HL-60 (cell line): ENCODE measurements around the gene CAVIN2.

Experiments used
- DNase-seq, 2 experiments: peaks; one replicate each; pipeline ENCODE4 v3.0.0-alpha.2; 2010 to 2020; ENCODE audit warnings: low read depth in 1 of 2, low spot score in 1 of 2
- H3K27ac ChIP-seq: fragments of 250-450 bp; sonication (Bioruptor Pico); replicated peaks from 2 replicates; pipeline ENCODE4 v1.5.1; 2020; ENCODE audit warnings: mild to moderate bottlenecking, moderate library complexity
- H3K27me3 ChIP-seq: fragments of 250-450 bp; sonication (Bioruptor Pico); 2 replicates; pipeline ENCODE4 v1.5.1; 2021; ENCODE audit warnings: mild to moderate bottlenecking, moderate library complexity; ENCODE audit not compliant: insufficient read depth, poor library complexity, severe bottlenecking
- H3K4me3 ChIP-seq: replicated peaks from 2 replicates; pipeline ENCODE4 v1.5.1; 2011; ENCODE audit warnings: mild to moderate bottlenecking, control low read depth, low read length; ENCODE audit not compliant: insufficient read depth
- CTCF ChIP-seq: IDR thresholded peaks from one replicate; pipeline ENCODE4 v1.5.1; 2011; ENCODE audit warnings: low read length, control low read depth, inconsistent platforms; ENCODE audit not compliant: insufficient read depth
- GABPA ChIP-seq: IDR thresholded peaks from 2 replicates; pipeline ENCODE4 v1.6.1; 2012; ENCODE audit warnings: low read depth
- POLR2AphosphoS5 ChIP-seq: IDR thresholded peaks from 2 replicates; pipeline ENCODE4 v1.6.1; 2012; ENCODE audit warnings: low read depth
- REST ChIP-seq: IDR thresholded peaks from 2 replicates; pipeline ENCODE4 v1.6.1; 2012; ENCODE audit warnings: low read depth; ENCODE audit not compliant: insufficient replicate concordance
- SPI1 ChIP-seq: IDR thresholded peaks from 2 replicates; pipeline ENCODE4 v1.6.1; 2012; ENCODE audit warnings: low read depth, mild to moderate bottlenecking, borderline replicate concordance

The CAVIN2 gene

DNA sequence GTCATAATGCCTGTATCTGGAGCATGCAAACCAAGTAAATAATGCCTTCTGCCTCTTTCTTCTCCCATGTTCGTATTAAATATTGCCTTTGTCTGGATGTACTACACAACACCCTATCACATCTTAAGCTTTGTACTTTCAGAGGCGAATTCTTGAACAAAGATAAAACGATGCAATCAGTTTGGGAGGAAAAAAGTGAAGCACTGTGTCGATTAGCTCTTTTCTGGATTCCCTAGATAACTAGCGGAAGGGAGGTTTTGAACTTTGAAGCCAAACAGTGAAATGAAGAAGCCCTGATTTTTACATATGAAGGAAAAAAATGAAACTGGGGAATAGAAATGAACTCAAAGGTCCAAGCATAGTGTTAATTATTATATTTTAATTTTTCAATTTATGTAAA, 44.7 kb downstream of the CAVIN2 start:
- no peak for TF ChIP-seq GABPA
- TF ChIP-seq SPI1: no peak
- no peak for TF ChIP-seq REST
- no peak for TF ChIP-seq CTCF
- TF ChIP-seq POLR2AphosphoS5: no peak
- DNase-seq: no peak
- Histone ChIP-seq H3K27me3 (no peaks in the 10 kb centered on the region), H3K4me3 (no peak overlapping the region), H3K27ac (no peak overlapping the region)

- DNase-seq: no peak
- Histone ChIP-seq H3K4me3 (no peak overlapping the region), H3K27me3 (no peaks in the 10 kb centered on the region), H3K27ac (no peak overlapping the region)
- TF ChIP-seq GABPA: no peak
- TF ChIP-seq CTCF: no peak
- no peak for TF ChIP-seq REST
- no peak for TF ChIP-seq POLR2AphosphoS5
- no peak for TF ChIP-seq SPI1
These were observed 46.0 kb downstream of the CAVIN2 start for GRCh38 chr2:191800874-191801273.

DNA sequence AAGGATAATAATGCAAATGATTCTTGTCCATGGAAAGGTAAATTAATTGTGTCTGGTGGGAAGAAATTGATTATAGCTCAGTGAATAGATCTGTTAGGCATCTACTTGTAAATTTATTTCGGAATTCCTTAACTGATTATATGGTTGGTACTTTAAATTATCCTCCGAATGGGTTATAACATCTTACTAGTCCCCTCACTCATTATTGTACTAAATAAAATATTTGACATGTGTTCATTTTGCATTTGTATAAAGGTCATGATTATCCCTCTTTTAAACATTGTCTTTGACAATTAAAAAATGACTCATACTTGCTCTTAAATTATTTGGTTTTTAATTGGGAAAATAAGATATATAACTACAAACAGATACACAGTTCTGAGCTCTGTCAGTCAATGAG, 47.4 kb downstream of the CAVIN2 start:
- TF ChIP-seq SPI1: no peak
- no peak for TF ChIP-seq POLR2AphosphoS5
- no peak for TF ChIP-seq CTCF
- TF ChIP-seq REST: no peak
- no peak for TF ChIP-seq GABPA
- DNase-seq: no peak
- no peak overlapping the region for H3K27ac ChIP-seq
- H3K4me3 ChIP-seq: no peak overlapping the region
- no peaks in the 10 kb centered on the region for H3K27me3 ChIP-seq
